ENCODE measurements around the gene LIPT2.
A peak's percentile ranks its signal among the peaks of the same experiment; 100 is the strongest.

Gene LIPT2

GRCh38 chr11:74494916-74495315 is 1.4 kb upstream of the LIPT2 start:
- no peak overlapping the region for H3K4me3 ChIP-seq (ENCODE audit: extremely low read depth, insufficient read depth, low read length, poor library complexity, severe bottlenecking)
- H3K27ac ChIP-seq (ENCODE audit: low read depth, low read length, severe bottlenecking) = no peak overlapping the region
- H3K4me1 ChIP-seq (ENCODE audit: control insufficient read depth, insufficient read depth, low read length, poor library complexity, severe bottlenecking) = peaks cover 10% of the 10 kb centered on the region
- H3K9me3 ChIP-seq (ENCODE audit: control insufficient read depth, low read length) = no peaks in the 10 kb centered on the region
- no CpG with 5 or more reads among the region's 1 CpG for WGBS, 2 experiments (ENCODE audit: insufficient coverage in 2 of 2)
- H3K36me3 ChIP-seq (ENCODE audit: control insufficient read depth, insufficient read depth, low read length) = no peaks in the 10 kb centered on the region

GRCh38 chr11:74493791-74494630 is 487 bp upstream of the LIPT2 start:
- WGBS, 2 experiments (ENCODE audit: insufficient coverage in 2 of 2) = 4 to 11% methylated on average over 10 to 12 of the region's 14 CpGs
- Histone ChIP-seq H3K4me1 (ENCODE audit: control insufficient read depth, insufficient read depth, low read length, poor library complexity, severe bottlenecking) (peaks cover 10% of the 10 kb centered on the region), H3K27ac (ENCODE audit: low read depth, low read length, severe bottlenecking) (peak overlapping the region; percentile 92), H3K4me3 (ENCODE audit: extremely low read depth, insufficient read depth, low read length, poor library complexity, severe bottlenecking) (peak overlapping the region; percentile 73), H3K36me3 (ENCODE audit: control insufficient read depth, insufficient read depth, low read length) (no peaks in the 10 kb centered on the region), H3K9me3 (ENCODE audit: control insufficient read depth, low read length) (no peaks in the 10 kb centered on the region)

- Histone ChIP-seq H3K36me3 (ENCODE audit: control insufficient read depth, insufficient read depth, low read length) (no peaks in the 10 kb centered on the region), H3K27ac (ENCODE audit: low read depth, low read length, severe bottlenecking) (no peak overlapping the region), H3K9me3 (ENCODE audit: control insufficient read depth, low read length) (no peaks in the 10 kb centered on the region), H3K4me1 (ENCODE audit: control insufficient read depth, insufficient read depth, low read length, poor library complexity, severe bottlenecking) (peaks cover 10% of the 10 kb centered on the region), H3K4me3 (ENCODE audit: extremely low read depth, insufficient read depth, low read length, poor library complexity, severe bottlenecking) (no peak overlapping the region)
- 96 to 97% methylated on average over 9 to 11 of the region's 11 CpGs for WGBS, 2 experiments (ENCODE audit: insufficient coverage in 2 of 2)
Observed at GRCh38 chr11:74492084-74492483, 1.4 kb downstream of the LIPT2 start.

- Histone ChIP-seq H3K4me1 (ENCODE audit: control insufficient read depth, insufficient read depth, low read length, poor library complexity, severe bottlenecking) (peaks cover 13% of the 10 kb centered on the region), H3K27ac (ENCODE audit: low read depth, low read length, severe bottlenecking) (no peak overlapping the region), H3K9me3 (ENCODE audit: control insufficient read depth, low read length) (no peaks in the 10 kb centered on the region), H3K36me3 (ENCODE audit: control insufficient read depth, insufficient read depth, low read length) (no peaks in the 10 kb centered on the region), H3K4me3 (ENCODE audit: extremely low read depth, insufficient read depth, low read length, poor library complexity, severe bottlenecking) (no peak overlapping the region)
- WGBS, 2 experiments (ENCODE audit: insufficient coverage in 2 of 2) = 80 to 95% methylated on average over 2 to 4 of the region's 4 CpGs
Observed at GRCh38 chr11:74490941-74491340, 2.6 kb downstream of the LIPT2 start.

GRCh38 chr11:74487875-74488274 is 5.6 kb downstream of the LIPT2 start:
- Histone ChIP-seq H3K4me3 (ENCODE audit: extremely low read depth, insufficient read depth, low read length, poor library complexity, severe bottlenecking) (no peak overlapping the region), H3K36me3 (ENCODE audit: control insufficient read depth, insufficient read depth, low read length) (no peaks in the 10 kb centered on the region), H3K4me1 (ENCODE audit: control insufficient read depth, insufficient read depth, low read length, poor library complexity, severe bottlenecking) (peaks cover 8% of the 10 kb centered on the region), H3K27ac (ENCODE audit: low read depth, low read length, severe bottlenecking) (no peak overlapping the region), H3K9me3 (ENCODE audit: control insufficient read depth, low read length) (no peaks in the 10 kb centered on the region)
- 60 to 63% methylated on average over 1 of the region's 1 CpG for WGBS, 2 experiments (ENCODE audit: insufficient coverage in 2 of 2)

- Histone ChIP-seq H3K9me3 (ENCODE audit: control insufficient read depth, low read length) (no peaks in the 10 kb centered on the region), H3K4me3 (ENCODE audit: extremely low read depth, insufficient read depth, low read length, poor library complexity, severe bottlenecking) (no peak overlapping the region), H3K4me1 (ENCODE audit: control insufficient read depth, insufficient read depth, low read length, poor library complexity, severe bottlenecking) (peaks cover 3% of the 10 kb centered on the region), H3K36me3 (ENCODE audit: control insufficient read depth, insufficient read depth, low read length) (no peaks in the 10 kb centered on the region), H3K27ac (ENCODE audit: low read depth, low read length, severe bottlenecking) (no peak overlapping the region)
- WGBS, 2 experiments (ENCODE audit: insufficient coverage in 2 of 2) = 100% methylated on average over 1 of the region's 2 CpGs
Observed at GRCh38 chr11:74485868-74486267, 7.7 kb downstream of the LIPT2 start.

GRCh38 chr11:74480688-74481417 is 12.7 kb downstream of the LIPT2 start:
- 93 to 100% methylated on average over 2 of the region's 3 CpGs for WGBS, 2 experiments (ENCODE audit: insufficient coverage in 2 of 2)
- H3K36me3 ChIP-seq (ENCODE audit: control insufficient read depth, insufficient read depth, low read length) = no peaks in the 10 kb centered on the region
- no peaks in the 10 kb centered on the region for H3K9me3 ChIP-seq (ENCODE audit: control insufficient read depth, low read length)
- no peaks in the 10 kb centered on the region for H3K4me1 ChIP-seq (ENCODE audit: control insufficient read depth, insufficient read depth, low read length, poor library complexity, severe bottlenecking)
- H3K4me3 ChIP-seq (ENCODE audit: extremely low read depth, insufficient read depth, low read length, poor library complexity, severe bottlenecking) = no peak overlapping the region
- H3K27ac ChIP-seq (ENCODE audit: low read depth, low read length, severe bottlenecking) = no peak overlapping the region

- Histone ChIP-seq H3K4me1 (ENCODE audit: control insufficient read depth, insufficient read depth, low read length, poor library complexity, severe bottlenecking) (no peaks in the 10 kb centered on the region), H3K9me3 (ENCODE audit: control insufficient read depth, low read length) (no peaks in the 10 kb centered on the region), H3K27ac (ENCODE audit: low read depth, low read length, severe bottlenecking) (no peak overlapping the region), H3K4me3 (ENCODE audit: extremely low read depth, insufficient read depth, low read length, poor library complexity, severe bottlenecking) (no peak overlapping the region), H3K36me3 (ENCODE audit: control insufficient read depth, insufficient read depth, low read length) (no peaks in the 10 kb centered on the region)
- WGBS, 2 experiments (ENCODE audit: insufficient coverage in 2 of 2) = 100% methylated on average over 1 of the region's 1 CpG; no CpG with 5 or more reads in 1 of the 2 experiments
Observed at GRCh38 chr11:74479732-74480123, 13.8 kb downstream of the LIPT2 start.

GRCh38 chr11:74478877-74479731 is 14.4 kb downstream of the LIPT2 start:
- no peaks in the 10 kb centered on the region for H3K4me1 ChIP-seq (ENCODE audit: control insufficient read depth, insufficient read depth, low read length, poor library complexity, severe bottlenecking)
- H3K4me3 ChIP-seq (ENCODE audit: extremely low read depth, insufficient read depth, low read length, poor library complexity, severe bottlenecking) = no peak overlapping the region
- no peak overlapping the region for H3K27ac ChIP-seq (ENCODE audit: low read depth, low read length, severe bottlenecking)
- 90 to 94% methylated on average over 4 to 10 of the region's 10 CpGs for WGBS, 2 experiments (ENCODE audit: insufficient coverage in 2 of 2)
- no peaks in the 10 kb centered on the region for H3K36me3 ChIP-seq (ENCODE audit: control insufficient read depth, insufficient read depth, low read length)
- no peaks in the 10 kb centered on the region for H3K9me3 ChIP-seq (ENCODE audit: control insufficient read depth, low read length)

- H3K27ac ChIP-seq (ENCODE audit: low read depth, low read length, severe bottlenecking) = no peak overlapping the region
- H3K4me3 ChIP-seq (ENCODE audit: extremely low read depth, insufficient read depth, low read length, poor library complexity, severe bottlenecking) = no peak overlapping the region
- no peaks in the 10 kb centered on the region for H3K36me3 ChIP-seq (ENCODE audit: control insufficient read depth, insufficient read depth, low read length)
- no peaks in the 10 kb centered on the region for H3K9me3 ChIP-seq (ENCODE audit: control insufficient read depth, low read length)
- H3K4me1 ChIP-seq (ENCODE audit: control insufficient read depth, insufficient read depth, low read length, poor library complexity, severe bottlenecking) = no peaks in the 10 kb centered on the region
- WGBS, 2 experiments (ENCODE audit: insufficient coverage in 2 of 2) = 93 to 100% methylated on average over 1 to 2 of the region's 2 CpGs
Observed at GRCh38 chr11:74476536-74476935, 17.0 kb downstream of the LIPT2 start.

Data from mesodermal cell (in vitro differentiated cells).